Posterior cingulate gyrus (tissue), 11 donors: ENCODE results near the gene CEP95.

Experiments used
- DNase-seq, 10 donors: peaks; one replicate each; pipeline versions ENCODE4 v3.0.0 to v3.0.0-alpha.2; 2020 to 2021; ENCODE audit warnings: mixed read lengths in 3 of 10
- intact Hi-C: fragments of 100-400 bp; cut with DNase I; formaldehyde crosslinking; loops from one replicate; pipeline ENCODE4 v1.15.1; 2023

The CEP95 gene

GRCh38 chr17:64509179-64509578 is 2.4 kb downstream of the CEP95 start:
- intact Hi-C loops = loop anchor here (5.0 kb wide), 1 partner anchor 153 kb away; the partner anchor contains the start of gene SMURF2
- DNase-seq = no peak

GRCh38 chr17:64515419-64515818 is 8.6 kb downstream of the CEP95 start:
- DNase-seq = no peak
- intact Hi-C loops = no loop called here

- intact Hi-C loops = no loop called here
- no peak for DNase-seq
Measured at GRCh38 chr17:64515829-64516228, 9.1 kb downstream of the CEP95 start.

GRCh38 chr17:64519601-64520000 is 12.8 kb downstream of the CEP95 start:
- intact Hi-C loops = no loop called here
- DNase-seq = no peak

GRCh38 chr17:64520359-64520758 is 13.6 kb downstream of the CEP95 start:
- no peak for DNase-seq
- intact Hi-C loops = no loop called here

GRCh38 chr17:64527914-64528313 is 21.1 kb downstream of the CEP95 start:
- intact Hi-C loops = no loop called here
- no peak for DNase-seq

- DNase-seq = no peak
- intact Hi-C loops = no loop called here
Measured at GRCh38 chr17:64529221-64529620, 22.4 kb downstream of the CEP95 start.

- intact Hi-C loops = no loop called here
- no peak for DNase-seq
Measured at GRCh38 chr17:64531955-64532371, 25.2 kb downstream of the CEP95 start.

GRCh38 chr17:64532409-64532808 is 25.6 kb downstream of the CEP95 start:
- DNase-seq = no peak
- intact Hi-C loops = no loop called here

GRCh38 chr17:64533784-64534183 is 27.0 kb downstream of the CEP95 start:
- DNase-seq = no peak
- intact Hi-C loops = no loop called here

- DNase-seq = no peak
- intact Hi-C loops = no loop called here
Measured at GRCh38 chr17:64534187-64534586, 27.4 kb downstream of the CEP95 start.

GRCh38 chr17:64535357-64535756 is 28.6 kb downstream of the CEP95 start:
- intact Hi-C loops = no loop called here
- no peak for DNase-seq

GRCh38 chr17:64536913-64537312 is 30.1 kb downstream of the CEP95 start:
- DNase-seq = no peak
- intact Hi-C loops = no loop called here

- no peak for DNase-seq
- intact Hi-C loops = no loop called here
Measured at GRCh38 chr17:64537488-64537887, 30.7 kb downstream of the CEP95 start.

- intact Hi-C loops = no loop called here
- DNase-seq = no peak
Measured at GRCh38 chr17:64538508-64539130, 31.8 kb downstream of the CEP95 start.

GRCh38 chr17:64540118-64540776 is 33.5 kb downstream of the CEP95 start:
- no peak for DNase-seq
- intact Hi-C loops = no loop called here

- no peak for DNase-seq
- intact Hi-C loops = no loop called here
Measured at GRCh38 chr17:64544742-64545141, 38.0 kb downstream of the CEP95 start.

GRCh38 chr17:64546716-64547115 is 39.9 kb downstream of the CEP95 start:
- intact Hi-C loops = no loop called here
- peak in 9 of 10 donors; percentile 24 to 95 (median 66) for DNase-seq

GRCh38 chr17:64547319-64547718 is 40.5 kb downstream of the CEP95 start:
- intact Hi-C loops = no loop called here
- DNase-seq = no peak

- DNase-seq = no peak
- intact Hi-C loops = no loop called here
Measured at GRCh38 chr17:64551461-64551860, 44.7 kb downstream of the CEP95 start.

GRCh38 chr17:64554028-64554637 is 47.4 kb downstream of the CEP95 start:
- intact Hi-C loops = no loop called here
- no peak for DNase-seq

- intact Hi-C loops = no loop called here
- DNase-seq = no peak
Measured at GRCh38 chr17:64555281-64555680, 48.5 kb downstream of the CEP95 start.
